Erythroblast (primary cell): Measurements from ENCODE around the gene GPC5.

Experiments used
- GATA1 ChIP-seq: IDR thresholded peaks from 2 replicates; pipeline ENCODE4 v1.6.1; 2011; ENCODE audit warnings: low read depth, mild to moderate bottlenecking, control low read depth, low read length, moderate library complexity
- POLR2A ChIP-seq: IDR thresholded peaks from 2 replicates; pipeline ENCODE4 v1.6.1; 2011; ENCODE audit warnings: mild to moderate bottlenecking, low read length

GRCh38 chr13:92225861-92226260 lies 827.4 kb downstream of the GPC5 start:
- TF ChIP-seq POLR2A = no peak
- no peak for TF ChIP-seq GATA1
